ENCODE data around the gene ASB16.

DNA sequence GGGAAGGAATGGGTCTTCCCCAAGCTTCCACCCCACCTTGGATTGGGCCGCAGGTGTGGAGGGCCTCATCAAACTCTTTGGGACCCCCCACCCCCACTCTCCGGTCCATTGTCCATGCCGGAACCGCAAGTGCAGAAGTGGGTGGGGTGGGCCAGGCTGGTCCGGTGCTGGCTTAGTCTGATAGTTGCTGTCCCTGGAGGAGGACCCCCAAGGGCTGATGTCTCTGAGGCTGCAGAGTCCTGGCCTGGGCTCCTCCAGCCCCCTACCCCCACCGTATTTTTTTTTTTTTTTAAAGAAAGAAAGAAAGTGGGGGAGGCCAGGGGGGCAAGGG is 36.3 kb downstream of the ASB16 start:
- TF ChIP-seq, protein P1, sequence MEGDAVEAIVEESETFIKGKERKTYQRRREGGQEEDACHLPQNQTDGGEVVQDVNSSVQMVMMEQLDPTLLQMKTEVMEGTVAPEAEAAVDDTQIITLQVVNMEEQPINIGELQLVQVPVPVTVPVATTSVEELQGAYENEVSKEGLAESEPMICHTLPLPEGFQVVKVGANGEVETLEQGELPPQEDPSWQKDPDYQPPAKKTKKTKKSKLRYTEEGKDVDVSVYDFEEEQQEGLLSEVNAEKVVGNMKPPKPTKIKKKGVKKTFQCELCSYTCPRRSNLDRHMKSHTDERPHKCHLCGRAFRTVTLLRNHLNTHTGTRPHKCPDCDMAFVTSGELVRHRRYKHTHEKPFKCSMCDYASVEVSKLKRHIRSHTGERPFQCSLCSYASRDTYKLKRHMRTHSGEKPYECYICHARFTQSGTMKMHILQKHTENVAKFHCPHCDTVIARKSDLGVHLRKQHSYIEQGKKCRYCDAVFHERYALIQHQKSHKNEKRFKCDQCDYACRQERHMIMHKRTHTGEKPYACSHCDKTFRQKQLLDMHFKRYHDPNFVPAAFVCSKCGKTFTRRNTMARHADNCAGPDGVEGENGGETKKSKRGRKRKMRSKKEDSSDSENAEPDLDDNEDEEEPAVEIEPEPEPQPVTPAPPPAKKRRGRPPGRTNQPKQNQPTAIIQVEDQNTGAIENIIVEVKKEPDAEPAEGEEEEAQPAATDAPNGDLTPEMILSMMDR (IDR thresholded peaks at IDR 0.05 in 2 of 3, conservative IDR thresholded peaks at IDR 0.05 in 1 of 3; ENCODE audit: borderline replicate concordance in 1 of 3, insufficient read depth in 1 of 3, low read depth in 2 of 3, low read length in 2 of 3), result no peak
- TF ChIP-seq POLR2A (IDR thresholded peaks at IDR 0.05; ENCODE audit: borderline replicate concordance, extremely low read depth, insufficient read depth, insufficient read length), result no peak

Data from HCT116 (cell line).